SK-N-SH treated with all-trans-retinoic acid at 6 μM for 48 hours (cell line): Measurements from ENCODE around the gene TEX2.

Source experiments
- ATAC-seq: fragments of 200-7000 bp; cut with Tn5 transposase; 3 replicates; pipeline ENCODE4 v1.9.1; 2020; ENCODE audit warnings: mild to moderate bottlenecking, moderate library complexity
- BACH2 ChIP-seq: fragments of 250-450 bp; sonication (Bioruptor Pico); IDR thresholded peaks from 2 replicates; pipeline ENCODE4 v1.9.0; 2021; ENCODE audit warnings: mild to moderate bottlenecking, borderline replicate concordance
- CREB5 ChIP-seq: fragments of 250-450 bp; sonication (Bioruptor Pico); IDR thresholded peaks from 2 replicates; pipeline ENCODE4 v1.5.1; 2020; ENCODE audit warnings: low read depth, mild to moderate bottlenecking, moderate library complexity
- CSDC2 ChIP-seq: fragments of 250-450 bp; sonication (Bioruptor Pico); IDR thresholded peaks from 2 replicates; pipeline ENCODE4 v1.5.0; 2020; ENCODE audit warnings: mild to moderate bottlenecking, moderate library complexity
- CSRNP3 ChIP-seq: fragments of 250-450 bp; sonication (Bioruptor Pico); IDR thresholded peaks from 2 replicates; pipeline ENCODE4 v1.5.1; 2021; ENCODE audit warnings: mild to moderate bottlenecking, moderate library complexity
- ESRRG ChIP-seq: fragments of 250-450 bp; sonication (Bioruptor Pico); IDR thresholded peaks from 2 replicates; pipeline ENCODE4 v1.6.1; 2021; ENCODE audit warnings: mild to moderate bottlenecking
- GLIS3 ChIP-seq: fragments of 250-450 bp; sonication (Bioruptor Pico); IDR thresholded peaks from 2 replicates; pipeline ENCODE4 v1.5.0; 2020; ENCODE audit warnings: mild to moderate bottlenecking, moderate library complexity
- ISL1 ChIP-seq: fragments of 250-450 bp; sonication (Bioruptor Pico); IDR thresholded peaks from 2 replicates; pipeline ENCODE4 v2.1.2; 2022; ENCODE audit warnings: mild to moderate bottlenecking, moderate library complexity
- OSR1 ChIP-seq: fragments of 250-450 bp; sonication (Bioruptor Pico); IDR thresholded peaks from 2 replicates; pipeline ENCODE4 v1.8.0; 2022; ENCODE audit warnings: moderate library complexity, mild to moderate bottlenecking, inconsistent platforms
- PATZ1 ChIP-seq: fragments of 250-450 bp; sonication (Bioruptor Pico); IDR thresholded peaks from 2 replicates; pipeline ENCODE4 v1.8.0; 2020; ENCODE audit warnings: mild to moderate bottlenecking, moderate library complexity, borderline replicate concordance
- PPARA ChIP-seq: fragments of 250-450 bp; sonication (Bioruptor Pico); IDR thresholded peaks from 2 replicates; pipeline ENCODE4 v1.5.0; 2020; ENCODE audit warnings: mild to moderate bottlenecking, borderline replicate concordance
- RARB ChIP-seq: fragments of 250-450 bp; sonication (Bioruptor Pico); IDR thresholded peaks from 2 replicates; pipeline ENCODE4 v1.8.0; 2021; ENCODE audit warnings: mild to moderate bottlenecking, moderate library complexity
- SNAI2 ChIP-seq: fragments of 250-450 bp; sonication (Bioruptor Pico); IDR thresholded peaks from 2 replicates; pipeline ENCODE4 v1.5.0; 2020; ENCODE audit warnings: mild to moderate bottlenecking, moderate library complexity
- TCF4 ChIP-seq: fragments of 250-450 bp; sonication (Bioruptor Pico); IDR thresholded peaks from 2 replicates; pipeline ENCODE4 v1.8.0; 2021; ENCODE audit warnings: mild to moderate bottlenecking, moderate library complexity, borderline replicate concordance
- TOX ChIP-seq: fragments of 250-450 bp; sonication (Bioruptor Pico); IDR thresholded peaks from 2 replicates; pipeline ENCODE4 v1.8.0; 2021; ENCODE audit warnings: mild to moderate bottlenecking, moderate library complexity, borderline replicate concordance
- TSHZ2 ChIP-seq: fragments of 250-450 bp; sonication (Bioruptor Pico); IDR thresholded peaks from 2 replicates; pipeline ENCODE4 v1.5.0; 2020; ENCODE audit warnings: mild to moderate bottlenecking, moderate library complexity
- ZC3H10 ChIP-seq: fragments of 250-450 bp; sonication (Bioruptor Pico); IDR thresholded peaks from 2 replicates; pipeline ENCODE4 v1.5.1; 2021; ENCODE audit warnings: mild to moderate bottlenecking, moderate library complexity
- ZFP3 ChIP-seq: fragments of 250-450 bp; sonication (Bioruptor Pico); IDR thresholded peaks from 2 replicates; pipeline ENCODE4 v1.5.0; 2020; ENCODE audit warnings: mild to moderate bottlenecking, moderate library complexity
- ZFP30 ChIP-seq: fragments of 450-650 bp; formaldehyde crosslinking; IDR thresholded peaks from 2 replicates; pipeline ENCODE4 v1.5.0; 2022; ENCODE audit warnings: mild to moderate bottlenecking, moderate library complexity
- ZNF565 ChIP-seq: fragments of 450-650 bp; formaldehyde crosslinking; conservative IDR thresholded peaks from 2 replicates; pipeline ENCODE4 v1.5.0; 2020; ENCODE audit warnings: low read depth, mild to moderate bottlenecking, moderate library complexity
- ZNF70 ChIP-seq: fragments of 450-650 bp; formaldehyde crosslinking; IDR thresholded peaks from 2 replicates; pipeline ENCODE4 v1.5.0; 2020; ENCODE audit warnings: mild to moderate bottlenecking, moderate library complexity
- ZNF8 ChIP-seq: fragments of 450-650 bp; formaldehyde crosslinking; IDR thresholded peaks from 2 replicates; pipeline ENCODE4 v1.5.0; 2020; ENCODE audit warnings: mild to moderate bottlenecking, moderate library complexity

The TEX2 gene

GRCh38 chr17:64158406-64158805 lies 104.7 kb downstream of the TEX2 start (continued):
- TF ChIP-seq CREB5 (CRISPR knock-in tag) (no peak), RARB (CRISPR knock-in tag) (no peak), CSRNP3 (no peak), TOX (CRISPR knock-in tag) (no peak), ESRRG (CRISPR knock-in tag) (no peak), GLIS3 (CRISPR knock-in tag) (no peak)

GRCh38 chr17:64157669-64158180 lies 105.3 kb downstream of the TEX2 start:
- TF ChIP-seq ISL1 (CRISPR knock-in tag) = no peak
- no peak for ATAC-seq

GRCh38 chr17:64156670-64157069 lies 106.4 kb downstream of the TEX2 start:
- TF ChIP-seq ZNF8 (CRISPR knock-in tag) (no peak), ZFP30 (CRISPR knock-in tag) (no peak)
- ATAC-seq = peak; percentile 24

GRCh38 chr17:64155751-64156544 lies 107.1 kb downstream of the TEX2 start:
- peak; percentile 44; the same call in 2 of the 3 replicates for ATAC-seq
- TF ChIP-seq TCF4 (CRISPR knock-in tag) = no peak
- TF ChIP-seq ZC3H10 (CRISPR knock-in tag) = no peak
- no peak for TF ChIP-seq SNAI2 (CRISPR knock-in tag)
- TF ChIP-seq ESRRG (CRISPR knock-in tag) = no peak
- no peak for TF ChIP-seq GLIS3 (CRISPR knock-in tag)
- TF ChIP-seq ZNF70 = no peak
- no peak for TF ChIP-seq ZFP3 (CRISPR knock-in tag)
- TF ChIP-seq CSDC2 (CRISPR knock-in tag) = no peak

- TF ChIP-seq PPARA = no peak
These were observed 107.9 kb downstream of the TEX2 start for GRCh38 chr17:64155129-64155528.

GRCh38 chr17:64154717-64155116 lies 108.3 kb downstream of the TEX2 start:
- ATAC-seq = no peak
- no peak for TF ChIP-seq GLIS3 (CRISPR knock-in tag)
- no peak for TF ChIP-seq ZNF70
- TF ChIP-seq, all 23 proteins: peak for 0

More at GRCh38 chr17:64155129-64155528, 107.9 kb downstream of the TEX2 start:
- ATAC-seq = no peak

GRCh38 chr17:64154313-64154695 lies 108.8 kb downstream of the TEX2 start:
- no peak for ATAC-seq
- no peak for TF ChIP-seq CSRNP3
- no peak for TF ChIP-seq GLIS3 (CRISPR knock-in tag)
- TF ChIP-seq TOX (CRISPR knock-in tag) = no peak
- TF ChIP-seq BACH2 (CRISPR knock-in tag) = no peak
- no peak for TF ChIP-seq OSR1
- no peak for TF ChIP-seq TSHZ2
- no peak for TF ChIP-seq ZNF565 (CRISPR knock-in tag)
- no peak for TF ChIP-seq PPARA
- no peak for TF ChIP-seq CSDC2 (CRISPR knock-in tag)
- no peak for TF ChIP-seq TCF4 (CRISPR knock-in tag)
- TF ChIP-seq ESRRG (CRISPR knock-in tag) = no peak
- no peak for TF ChIP-seq ISL1 (CRISPR knock-in tag)
- no peak for TF ChIP-seq ZC3H10 (CRISPR knock-in tag)
- TF ChIP-seq PATZ1 (CRISPR knock-in tag) = no peak
- no peak for TF ChIP-seq ZNF8 (CRISPR knock-in tag)
- TF ChIP-seq ZNF70 = no peak
- no peak for TF ChIP-seq RARB (CRISPR knock-in tag)
